Prostate gland (tissue), 2 donors: ENCODE measurements around the gene ATAT1.

Source experiments
- CTCF ChIP-seq, 4 experiments: fragments of 200-600 bp in 2 of 4; fragments of 450-650 bp in 2 of 4; sonication (generic) in 2 of 4; IDR thresholded peaks; 1 replicate in 3 of 4; 2 replicates in 1 of 4; pipeline ENCODE4 v1.5.1; 2016 to 2019; ENCODE audit warnings: antibody characterized with exemption in 4 of 4, mild to moderate bottlenecking in 2 of 4, moderate library complexity in 2 of 4
- POLR2A ChIP-seq: fragments of 450-650 bp; IDR thresholded peaks from one replicate; pipeline ENCODE4 v1.6.1; 2016; ENCODE audit warnings: antibody characterized with exemption, mild to moderate bottlenecking
- POLR2AphosphoS5 ChIP-seq: sonication (generic); formaldehyde crosslinking; IDR thresholded peaks from one replicate; pipeline ENCODE4 v1.6.1; 2017; ENCODE audit warnings: antibody characterized with exemption

DNA sequence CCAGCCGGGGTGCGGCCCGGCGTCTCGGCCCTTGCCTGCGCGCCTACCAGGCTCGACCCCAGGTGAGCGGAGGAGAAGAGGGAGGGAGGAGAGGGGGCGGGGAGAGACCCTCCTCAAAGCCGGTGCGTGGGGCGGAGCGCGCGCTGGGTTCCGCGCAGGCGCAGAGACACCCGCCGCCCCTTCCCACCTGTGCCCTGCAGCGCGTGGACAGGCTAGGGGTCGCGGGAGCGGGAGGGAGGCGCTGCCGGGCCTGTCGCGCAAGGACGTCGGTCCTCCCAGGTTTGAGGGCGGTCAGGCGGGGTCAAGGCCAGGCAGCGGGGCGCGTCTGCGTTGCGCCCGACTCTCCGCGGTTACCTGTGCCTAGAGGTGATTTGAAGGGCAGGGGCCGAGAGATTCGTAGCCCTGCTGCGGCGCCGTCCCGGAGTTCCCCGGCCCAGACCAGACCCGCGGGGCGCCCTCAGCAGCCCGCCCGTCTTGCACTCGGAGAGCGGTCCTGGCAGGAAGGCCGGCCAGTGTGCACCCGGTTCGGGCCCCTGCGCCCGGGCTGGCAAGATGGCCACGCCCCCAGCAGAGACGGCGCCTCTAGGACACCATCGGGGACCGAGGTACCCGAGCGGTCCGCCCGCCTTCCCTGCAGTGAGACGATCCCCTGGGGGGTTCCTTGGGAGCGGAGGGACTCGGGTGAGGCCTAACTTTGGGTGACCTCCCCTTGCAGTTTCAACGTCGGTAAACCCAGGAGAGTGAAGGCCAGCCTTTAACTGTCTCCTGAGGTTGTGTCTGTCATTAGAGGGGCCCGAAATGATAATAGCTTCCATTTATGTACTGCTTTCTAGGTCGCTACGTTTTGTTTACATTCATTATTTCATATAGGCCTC is 20.8 kb downstream of the ATAT1 start:
- TF ChIP-seq CTCF (IDR thresholded peaks at IDR 0.05) (peak in 1 of 4 experiments; percentile 2), POLR2AphosphoS5 (peak; percentile 2), POLR2A (no peak)
